Measurements from ENCODE around the gene LPAR1. TPM values are rescaled to one million over a fixed set of nuclear protein-coding genes. Genes with fewer than 3 reads are reported as not detected.

The LPAR1 gene
- total and polyA plus RNA-seq, 11 donors, result 3.7 to 19.3 (median 6.9) TPM

DNA sequence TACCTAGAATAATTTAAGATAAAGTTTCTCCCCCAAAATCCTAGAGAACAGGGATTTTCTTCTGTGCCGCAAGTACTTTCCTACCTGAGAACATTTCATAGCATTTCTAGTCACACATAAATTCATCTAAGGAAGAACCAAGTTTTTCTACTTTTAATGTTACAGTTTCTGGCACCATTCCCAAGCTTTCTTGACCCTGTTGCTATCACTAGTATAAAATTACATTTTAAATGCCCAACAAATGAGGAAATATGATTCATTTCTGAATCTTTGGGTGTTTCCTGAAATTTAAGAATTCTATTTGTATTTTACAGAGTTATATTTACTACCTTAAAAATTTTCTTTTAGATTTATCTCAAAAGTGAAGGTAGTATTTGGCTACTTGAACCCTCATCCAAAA lies 137.8 kb downstream of the LPAR1 start:
- no peak for ATAC-seq
- 91 to 95% (median 93%) methylated on average over 1 of the region's 1 CpG for WGBS, 4 donors
- Histone ChIP-seq H3K9me3 (peaks cover 0 to 24% (median 0%) of the 10 kb centered on the region in 12 donors), H3K4me3 (no peak overlapping the region), H3K27me3 (no peaks in the 10 kb centered on the region), H3K27ac (no peak overlapping the region), H3K36me3 (no peaks in the 10 kb centered on the region), H3K4me1 (peaks cover 0 to 20% (median 0%) of the 10 kb centered on the region in 12 donors)
- intact Hi-C loops (cut with DNase I), result no loop called here
- no peak for TF ChIP-seq POLR2A (IDR thresholded peaks at IDR 0.05)
- TF ChIP-seq, protein P1, sequence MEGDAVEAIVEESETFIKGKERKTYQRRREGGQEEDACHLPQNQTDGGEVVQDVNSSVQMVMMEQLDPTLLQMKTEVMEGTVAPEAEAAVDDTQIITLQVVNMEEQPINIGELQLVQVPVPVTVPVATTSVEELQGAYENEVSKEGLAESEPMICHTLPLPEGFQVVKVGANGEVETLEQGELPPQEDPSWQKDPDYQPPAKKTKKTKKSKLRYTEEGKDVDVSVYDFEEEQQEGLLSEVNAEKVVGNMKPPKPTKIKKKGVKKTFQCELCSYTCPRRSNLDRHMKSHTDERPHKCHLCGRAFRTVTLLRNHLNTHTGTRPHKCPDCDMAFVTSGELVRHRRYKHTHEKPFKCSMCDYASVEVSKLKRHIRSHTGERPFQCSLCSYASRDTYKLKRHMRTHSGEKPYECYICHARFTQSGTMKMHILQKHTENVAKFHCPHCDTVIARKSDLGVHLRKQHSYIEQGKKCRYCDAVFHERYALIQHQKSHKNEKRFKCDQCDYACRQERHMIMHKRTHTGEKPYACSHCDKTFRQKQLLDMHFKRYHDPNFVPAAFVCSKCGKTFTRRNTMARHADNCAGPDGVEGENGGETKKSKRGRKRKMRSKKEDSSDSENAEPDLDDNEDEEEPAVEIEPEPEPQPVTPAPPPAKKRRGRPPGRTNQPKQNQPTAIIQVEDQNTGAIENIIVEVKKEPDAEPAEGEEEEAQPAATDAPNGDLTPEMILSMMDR (IDR thresholded peaks at IDR 0.05), result no peak
- no peak for DNase-seq

DNA sequence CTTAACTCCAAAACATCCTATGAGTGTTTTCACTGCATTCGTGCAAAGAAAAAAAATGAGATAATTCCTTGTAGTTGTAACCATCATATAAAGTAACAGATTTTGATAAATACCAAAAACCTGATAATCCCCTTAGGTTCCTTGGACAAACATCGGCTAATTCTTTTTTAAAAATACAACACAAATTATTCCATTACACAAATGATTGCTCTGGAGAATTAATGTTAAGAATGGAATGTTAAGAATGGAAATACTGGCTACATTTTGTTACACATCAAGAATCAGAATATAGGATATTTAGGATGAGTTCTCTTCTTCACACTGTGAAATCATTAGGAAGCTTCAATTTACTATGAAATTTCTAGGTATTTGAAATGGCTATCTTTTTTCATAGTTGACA lies 139.4 kb downstream of the LPAR1 start:
- H3K27ac ChIP-seq, result peak overlapping the region in 6 of 12 donors; percentile 1 to 60 (median 24)
- ATAC-seq (no peak), DNase-seq (no peak)
- H3K27me3 ChIP-seq, result no peaks in the 10 kb centered on the region
- 70 to 90% (median 78%) methylated on average over 2 of the region's 2 CpGs for WGBS, 4 donors
- no peaks in the 10 kb centered on the region for H3K36me3 ChIP-seq
- H3K4me1 ChIP-seq, result peaks cover 0 to 23% (median 0%) of the 10 kb centered on the region in 12 donors
- intact Hi-C loops (cut with DNase I), result no loop called here
- TF ChIP-seq, protein P1 (IDR thresholded peaks at IDR 0.05), result no peak
- TF ChIP-seq POLR2A (IDR thresholded peaks at IDR 0.05), result no peak
- no peak overlapping the region for H3K4me3 ChIP-seq
- H3K9me3 ChIP-seq, result peaks cover 0 to 20% (median 0%) of the 10 kb centered on the region in 12 donors

DNA sequence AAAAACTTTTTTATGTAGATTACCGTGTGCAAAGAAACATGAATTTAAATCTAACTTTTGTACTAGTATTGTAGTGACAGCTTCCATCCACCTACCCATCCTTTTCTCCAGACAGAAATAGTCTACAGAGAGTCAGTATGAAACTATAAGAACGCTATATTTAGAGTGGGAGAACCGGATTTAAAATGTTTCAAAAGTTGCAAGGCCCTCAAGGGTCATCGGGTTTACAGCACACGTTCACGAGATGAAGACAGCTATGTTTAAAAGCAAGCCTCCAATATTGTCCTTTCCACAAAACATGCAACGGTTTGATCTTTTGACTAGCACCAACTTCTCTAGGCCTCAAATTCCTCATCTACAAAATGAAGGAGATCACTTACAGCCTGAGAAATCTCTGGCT lies 139.9 kb downstream of the LPAR1 start:
- intact Hi-C loops (cut with DNase I), result no loop called here
- 54 to 61% (median 58%) methylated on average over 7 of the region's 7 CpGs for WGBS, 4 donors
- H3K27ac ChIP-seq, result peak overlapping the region in 7 of 12 donors; percentile 1 to 60 (median 19)

DNA sequence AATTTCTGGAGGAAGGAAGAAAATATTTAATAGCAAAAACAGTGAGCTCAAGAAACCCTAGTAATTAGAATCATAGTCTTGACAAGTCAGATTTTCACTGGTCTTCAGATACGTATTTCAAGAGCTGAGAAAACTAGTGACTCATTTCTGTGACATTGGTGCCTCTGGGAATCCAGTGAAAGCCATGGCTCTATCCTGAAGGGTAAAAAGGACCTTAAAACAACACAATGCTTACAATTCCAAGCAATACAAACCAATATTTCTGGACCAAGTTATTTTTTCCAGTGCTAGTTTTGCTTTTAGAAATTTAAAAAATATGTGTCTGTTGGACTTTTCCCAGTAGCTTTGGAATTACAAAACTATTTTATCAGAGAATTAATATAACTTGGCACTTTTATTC lies 140.3 kb downstream of the LPAR1 start:
- H3K36me3 ChIP-seq, result no peaks in the 10 kb centered on the region
- no peak for ATAC-seq
- H3K9me3 ChIP-seq, result peaks cover 0 to 13% (median 0%) of the 10 kb centered on the region in 12 donors
- intact Hi-C loops (cut with DNase I), result no loop called here
- no peak for TF ChIP-seq POLR2A (IDR thresholded peaks at IDR 0.05)
- TF ChIP-seq, protein P1 (IDR thresholded peaks at IDR 0.05), result no peak
- DNase-seq, result no peak
- H3K4me1 ChIP-seq, result peaks cover 0 to 27% (median 0%) of the 10 kb centered on the region in 12 donors
- H3K27me3 ChIP-seq, result no peaks in the 10 kb centered on the region
- WGBS, 4 donors, result 69 to 84% (median 77%) methylated on average over 1 of the region's 1 CpG
- H3K27ac ChIP-seq, result peak overlapping the region in 6 of 12 donors; percentile 17 to 60 (median 32)
- no peak overlapping the region for H3K4me3 ChIP-seq

More for the DNA sequence above, 139.9 kb downstream of the LPAR1 start:
- TF ChIP-seq, protein P1 (IDR thresholded peaks at IDR 0.05), result no peak
- no peak for TF ChIP-seq POLR2A (IDR thresholded peaks at IDR 0.05)
- H3K4me3 ChIP-seq, result no peak overlapping the region
- H3K36me3 ChIP-seq, result no peaks in the 10 kb centered on the region
- H3K9me3 ChIP-seq, result peaks cover 0 to 16% (median 0%) of the 10 kb centered on the region in 12 donors
- no peak for ATAC-seq
- peaks cover 0 to 24% (median 0%) of the 10 kb centered on the region in 12 donors for H3K4me1 ChIP-seq
- DNase-seq, result no peak
- no peaks in the 10 kb centered on the region for H3K27me3 ChIP-seq

All from heart left ventricle (tissue), 16 donors.